Endothelial cell of umbilical vein (primary cell): ENCODE data around the gene DCHS2.

ENCODE experiments used
- FOS ChIP-seq: IDR thresholded peaks from 2 replicates; pipeline ENCODE4 v1.6.1; 2011; ENCODE audit warnings: mild to moderate bottlenecking, low read length, moderate library complexity, borderline replicate concordance; ENCODE audit not compliant: insufficient read depth
- MAX ChIP-seq: IDR thresholded peaks from 2 replicates; pipeline ENCODE4 v1.6.1; 2011; ENCODE audit not compliant: insufficient read depth, insufficient read length
- POLR2A ChIP-seq: IDR thresholded peaks from 2 replicates; pipeline ENCODE4 v1.6.1; 2012; ENCODE audit warnings: low read depth, mild to moderate bottlenecking, control low read depth, low read length
- POLR2AphosphoS5 ChIP-seq: IDR thresholded peaks from 2 replicates; pipeline ENCODE4 v1.6.1; 2012; ENCODE audit warnings: low read depth, mild to moderate bottlenecking, control low read depth, low read length, moderate library complexity; ENCODE audit not compliant: insufficient read depth
- TF ChIP-seq, protein P1 (sequence below), 2 donors: IDR thresholded peaks; 1 replicate in 1 of 2; 2 replicates in 1 of 2; pipeline ENCODE4 v1.5.1; 2011; ENCODE audit warnings: low read length in 2 of 2, mild to moderate bottlenecking in 2 of 2, moderate library complexity in 2 of 2, control low read depth in 1 of 2, inconsistent platforms in 1 of 2, low read depth in 1 of 2; ENCODE audit not compliant: insufficient read depth in 1 of 2; ENCODE audit errors: extremely low read depth in 1 of 2

GRCh38 chr4:154433543-154433942 lies 58.1 kb downstream of the DCHS2 start:
- no peak for TF ChIP-seq POLR2AphosphoS5
- TF ChIP-seq, protein P1, sequence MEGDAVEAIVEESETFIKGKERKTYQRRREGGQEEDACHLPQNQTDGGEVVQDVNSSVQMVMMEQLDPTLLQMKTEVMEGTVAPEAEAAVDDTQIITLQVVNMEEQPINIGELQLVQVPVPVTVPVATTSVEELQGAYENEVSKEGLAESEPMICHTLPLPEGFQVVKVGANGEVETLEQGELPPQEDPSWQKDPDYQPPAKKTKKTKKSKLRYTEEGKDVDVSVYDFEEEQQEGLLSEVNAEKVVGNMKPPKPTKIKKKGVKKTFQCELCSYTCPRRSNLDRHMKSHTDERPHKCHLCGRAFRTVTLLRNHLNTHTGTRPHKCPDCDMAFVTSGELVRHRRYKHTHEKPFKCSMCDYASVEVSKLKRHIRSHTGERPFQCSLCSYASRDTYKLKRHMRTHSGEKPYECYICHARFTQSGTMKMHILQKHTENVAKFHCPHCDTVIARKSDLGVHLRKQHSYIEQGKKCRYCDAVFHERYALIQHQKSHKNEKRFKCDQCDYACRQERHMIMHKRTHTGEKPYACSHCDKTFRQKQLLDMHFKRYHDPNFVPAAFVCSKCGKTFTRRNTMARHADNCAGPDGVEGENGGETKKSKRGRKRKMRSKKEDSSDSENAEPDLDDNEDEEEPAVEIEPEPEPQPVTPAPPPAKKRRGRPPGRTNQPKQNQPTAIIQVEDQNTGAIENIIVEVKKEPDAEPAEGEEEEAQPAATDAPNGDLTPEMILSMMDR (IDR thresholded peaks at IDR 0.05; ENCODE audit: extremely low read depth in 1 of 2, insufficient read depth in 1 of 2, low read depth in 1 of 2, low read length in 2 of 2) = no peak
- no peak for TF ChIP-seq FOS
- no peak for TF ChIP-seq POLR2A
- no peak for TF ChIP-seq MAX
